CD4-positive, alpha-beta T cell treated with Interleukin-17A for 1 hour (primary cell): Measurements from ENCODE around the gene ASCC1.
"Not testable (repeated sequence)": the region's sequence is repeated elsewhere in the genome, so short reads cannot be mapped to it uniquely, and the experiment has no call there.

Experiments used
- DNase-seq: peaks from one replicate; pipeline ENCODE4 v3.0.0-alpha.2; 2020

Gene ASCC1, protein sequence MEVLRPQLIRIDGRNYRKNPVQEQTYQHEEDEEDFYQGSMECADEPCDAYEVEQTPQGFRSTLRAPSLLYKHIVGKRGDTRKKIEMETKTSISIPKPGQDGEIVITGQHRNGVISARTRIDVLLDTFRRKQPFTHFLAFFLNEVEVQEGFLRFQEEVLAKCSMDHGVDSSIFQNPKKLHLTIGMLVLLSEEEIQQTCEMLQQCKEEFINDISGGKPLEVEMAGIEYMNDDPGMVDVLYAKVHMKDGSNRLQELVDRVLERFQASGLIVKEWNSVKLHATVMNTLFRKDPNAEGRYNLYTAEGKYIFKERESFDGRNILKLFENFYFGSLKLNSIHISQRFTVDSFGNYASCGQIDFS

DNA sequence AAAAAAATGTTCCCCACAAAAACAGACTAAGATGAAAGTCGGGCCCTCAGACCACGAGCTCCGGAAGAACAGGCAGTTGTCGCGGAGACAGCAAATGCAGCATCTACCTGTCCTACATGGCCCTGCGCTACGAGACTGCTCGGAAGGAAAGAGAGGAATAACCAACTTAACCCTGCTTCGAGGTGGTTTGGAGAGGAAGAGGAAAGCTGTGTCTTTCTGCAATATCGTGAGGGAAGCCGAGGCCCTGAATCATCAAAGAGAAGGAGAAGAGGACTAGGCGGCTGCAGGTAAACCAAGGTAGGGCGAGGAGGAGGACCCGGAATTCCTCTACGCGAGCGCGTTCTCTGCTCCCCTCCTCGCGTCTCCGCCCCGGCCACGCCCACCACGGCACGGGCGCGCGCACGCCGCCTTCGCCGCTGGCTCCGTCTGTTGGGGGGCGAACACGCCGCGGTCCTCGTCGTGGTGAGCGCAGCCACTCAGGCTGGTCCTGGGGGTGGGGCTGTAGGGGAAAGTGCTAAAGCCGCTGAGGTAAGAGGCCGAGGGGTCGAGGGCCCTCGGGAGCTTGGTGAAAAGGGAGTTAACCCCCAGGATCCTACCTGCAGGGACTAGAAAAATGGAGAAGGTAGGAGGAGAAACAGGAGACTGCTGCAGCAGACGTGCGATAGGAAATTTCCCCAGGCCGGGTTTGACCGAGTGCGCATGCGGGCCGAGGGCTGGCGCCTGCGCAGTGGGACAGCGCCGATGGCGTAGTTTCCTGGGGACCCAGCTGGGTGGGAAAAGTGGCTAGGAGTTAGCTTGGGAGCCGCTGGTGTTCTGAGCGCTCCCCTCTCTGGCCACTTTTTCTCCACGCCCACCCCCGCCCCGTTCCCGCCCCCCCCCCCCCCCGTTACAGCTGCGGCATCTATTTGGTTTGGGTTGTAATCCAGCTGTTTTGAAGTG is at the start of gene ASCC1, which contains the start of gene ANAPC16:
Gene ASCC1, minus strand, starts transcription at position 666 of the 939 bp plus-strand sequence. CDS start 2,978 bp downstream, outside the sequence.
Gene ANAPC16, plus strand, starts transcription at position 402 of the 939 bp plus-strand sequence. CDS start 7,903 bp downstream, outside the sequence.
- peak; percentile 95 for DNase-seq

DNA sequence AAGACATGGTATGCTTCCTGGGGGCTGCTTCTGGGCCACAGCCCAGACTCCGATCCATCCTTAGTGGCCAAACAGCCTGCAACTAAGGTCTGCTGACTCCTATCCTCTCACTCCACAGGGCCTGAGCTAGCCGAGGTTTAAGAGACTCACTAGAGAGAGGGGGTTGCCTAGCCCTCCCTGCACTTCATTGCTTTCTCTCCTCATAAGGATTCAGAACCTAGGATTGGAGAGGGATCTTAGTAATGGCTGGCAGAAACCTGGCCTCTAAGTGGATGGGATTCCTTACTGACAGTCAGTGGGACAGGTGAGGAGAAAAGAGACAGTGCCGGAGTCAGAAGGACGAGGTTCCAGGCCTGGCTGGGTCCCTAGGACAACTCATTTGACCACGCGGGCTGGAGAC is 49.4 kb upstream of the ASCC1 start:
- DNase-seq: no peak

DNA sequence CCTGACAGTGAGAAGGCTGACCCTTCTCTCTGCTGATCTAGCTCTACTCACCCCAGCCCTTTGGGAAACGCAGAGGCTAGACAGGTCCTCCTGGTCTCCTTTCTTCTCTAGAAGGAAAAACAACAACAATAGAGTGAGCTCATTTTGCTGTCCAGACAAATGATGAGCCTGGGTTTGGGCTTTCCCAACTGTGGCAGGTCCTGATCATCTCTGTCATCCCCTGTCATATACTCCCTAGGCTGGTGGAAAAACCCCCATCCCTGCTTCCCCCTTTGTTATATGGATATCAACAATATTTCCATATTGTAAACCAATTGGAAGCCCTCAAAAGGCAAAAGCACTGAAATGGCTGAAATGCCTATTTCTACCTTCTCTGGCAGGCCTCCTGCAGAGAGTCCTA is 48.5 kb upstream of the ASCC1 start:
- DNase-seq: no peak

DNA sequence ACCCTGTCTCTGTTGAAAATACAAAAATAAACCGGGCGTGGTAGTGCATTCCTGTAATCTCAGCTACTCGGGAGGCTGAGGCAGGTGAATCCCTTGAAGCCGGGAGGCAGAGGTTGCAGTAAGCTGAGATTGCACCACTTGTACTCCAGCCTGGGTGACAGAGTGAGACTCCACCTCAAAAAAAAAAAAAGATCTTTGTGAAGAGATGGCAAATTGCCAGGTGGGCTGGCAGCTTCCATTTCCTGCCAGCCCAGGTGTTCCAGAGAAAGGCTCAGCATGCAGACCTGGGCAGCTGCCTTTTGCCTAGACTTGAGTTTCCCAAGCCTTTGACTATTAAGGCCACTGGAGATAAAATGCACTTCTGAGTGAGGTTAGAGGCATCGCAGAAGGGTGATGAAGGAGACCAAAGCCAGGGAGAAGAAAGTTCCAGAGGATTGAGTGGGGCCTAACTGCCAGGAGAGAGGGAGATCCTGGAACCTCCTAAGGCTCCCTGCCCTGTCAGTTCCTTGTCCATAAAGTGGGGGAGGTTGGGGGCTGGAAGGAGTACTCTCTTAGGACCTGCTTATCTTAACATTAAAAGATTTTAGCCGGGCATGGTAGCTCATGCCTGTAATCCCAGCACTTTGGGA is 47.7 kb upstream of the ASCC1 start:
- DNase-seq: peak; percentile 56

DNA sequence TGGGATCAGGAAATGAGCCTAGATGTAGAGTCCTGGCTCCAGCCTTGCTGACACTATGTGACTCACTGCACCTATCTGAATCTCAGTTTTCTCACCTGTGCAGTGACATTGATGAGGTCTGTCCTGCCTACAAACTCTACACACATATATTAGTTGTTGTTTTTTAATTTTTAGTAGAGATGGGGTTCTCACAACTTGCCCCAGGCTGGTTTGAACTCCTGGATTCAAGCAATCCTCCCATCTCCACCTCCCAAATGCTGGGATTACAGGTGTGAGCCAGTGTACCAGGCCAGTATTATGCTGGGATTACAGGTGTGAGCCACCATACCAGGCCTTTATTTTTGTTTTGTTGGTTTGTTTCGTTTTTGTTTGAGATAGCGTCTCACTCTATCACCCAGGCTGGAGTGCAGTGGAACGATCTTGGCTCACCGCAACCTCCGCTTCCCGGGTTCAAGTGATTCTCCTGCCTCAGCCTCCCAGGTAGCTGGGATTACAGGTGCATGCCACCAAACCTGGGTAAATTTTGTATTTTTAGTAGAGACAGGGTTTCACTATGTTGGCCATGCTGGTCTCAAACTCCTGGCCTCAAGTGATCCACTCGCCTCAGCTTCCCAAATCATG is 45.8 kb upstream of the ASCC1 start:
- no peak for DNase-seq

DNA sequence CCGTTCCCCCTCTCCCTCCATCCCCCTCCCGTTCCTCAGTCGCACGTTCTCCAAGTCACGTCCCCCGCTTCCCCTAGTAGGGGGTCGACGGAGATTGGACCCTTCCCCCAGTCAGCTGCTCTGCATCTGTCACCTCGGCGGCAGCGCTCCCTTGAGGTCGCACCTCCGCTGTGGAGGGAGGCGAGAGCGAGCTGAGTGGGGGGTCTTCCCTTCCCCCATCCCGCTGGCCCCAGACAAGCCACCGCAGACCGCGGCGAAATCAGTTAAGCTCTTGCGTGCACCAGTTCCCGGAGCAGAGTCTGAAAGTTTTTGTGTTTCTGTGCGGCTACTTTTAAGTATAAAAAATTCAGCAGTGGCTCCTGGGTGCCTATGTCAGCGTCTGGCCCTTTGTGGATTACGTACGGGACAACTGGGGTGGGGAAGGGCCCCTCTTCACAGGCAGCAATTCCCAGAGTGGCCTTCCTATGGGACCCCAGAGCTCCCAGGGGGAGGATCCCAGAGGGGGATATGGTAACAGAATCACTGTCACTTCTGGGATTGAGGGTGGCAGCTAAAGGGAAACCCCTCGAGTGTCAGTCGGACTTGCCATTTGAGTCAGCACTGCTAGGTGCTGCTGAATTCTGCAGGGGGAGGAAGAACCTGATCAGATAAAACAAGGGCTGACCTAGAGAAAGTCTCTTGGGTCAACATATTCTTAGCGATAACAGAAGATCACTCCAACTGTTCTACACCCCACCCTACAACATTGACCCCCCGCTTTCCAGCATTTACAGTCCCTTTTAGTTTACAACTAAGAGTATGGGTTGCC is 45.1 kb upstream of the ASCC1 start:
- peak; percentile 58 for DNase-seq

DNA sequence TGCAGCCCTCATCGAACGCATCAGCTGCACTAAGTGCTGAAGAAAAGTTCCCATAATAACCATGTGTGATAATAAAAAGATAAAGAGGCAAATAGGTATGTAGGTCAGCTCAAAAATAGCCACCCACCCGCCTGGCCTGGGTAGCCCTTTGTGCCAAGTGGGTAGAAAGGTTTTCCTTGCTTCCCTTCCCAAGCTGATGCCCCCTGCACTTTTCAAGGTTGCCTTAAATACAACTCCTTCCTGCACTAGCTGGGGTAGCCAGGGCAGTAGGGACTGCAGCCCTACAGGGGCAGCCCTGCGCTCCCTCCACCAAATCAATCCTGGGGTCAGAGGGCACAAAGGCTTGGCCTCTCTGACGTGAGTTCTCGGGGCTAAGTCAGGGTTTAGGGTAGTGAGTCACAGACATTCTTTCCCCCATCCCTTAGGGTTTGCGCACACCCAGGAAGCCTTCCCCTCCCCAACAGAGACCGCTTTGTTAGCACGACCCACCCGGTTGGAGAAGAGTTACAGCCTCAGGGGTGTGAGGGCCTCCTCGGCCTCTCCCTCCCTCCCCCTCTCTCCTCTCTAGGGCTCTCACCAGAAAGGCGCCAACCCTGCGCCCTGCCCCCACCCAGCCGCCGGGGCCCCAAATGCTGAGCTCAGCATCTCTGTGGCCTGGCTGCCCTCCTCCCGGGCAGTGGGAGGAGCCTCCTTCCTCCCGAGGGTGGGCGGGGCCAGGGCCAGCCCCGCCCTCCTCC is 44.3 kb upstream of the ASCC1 start:
- DNase-seq: peak; percentile 89

DNA sequence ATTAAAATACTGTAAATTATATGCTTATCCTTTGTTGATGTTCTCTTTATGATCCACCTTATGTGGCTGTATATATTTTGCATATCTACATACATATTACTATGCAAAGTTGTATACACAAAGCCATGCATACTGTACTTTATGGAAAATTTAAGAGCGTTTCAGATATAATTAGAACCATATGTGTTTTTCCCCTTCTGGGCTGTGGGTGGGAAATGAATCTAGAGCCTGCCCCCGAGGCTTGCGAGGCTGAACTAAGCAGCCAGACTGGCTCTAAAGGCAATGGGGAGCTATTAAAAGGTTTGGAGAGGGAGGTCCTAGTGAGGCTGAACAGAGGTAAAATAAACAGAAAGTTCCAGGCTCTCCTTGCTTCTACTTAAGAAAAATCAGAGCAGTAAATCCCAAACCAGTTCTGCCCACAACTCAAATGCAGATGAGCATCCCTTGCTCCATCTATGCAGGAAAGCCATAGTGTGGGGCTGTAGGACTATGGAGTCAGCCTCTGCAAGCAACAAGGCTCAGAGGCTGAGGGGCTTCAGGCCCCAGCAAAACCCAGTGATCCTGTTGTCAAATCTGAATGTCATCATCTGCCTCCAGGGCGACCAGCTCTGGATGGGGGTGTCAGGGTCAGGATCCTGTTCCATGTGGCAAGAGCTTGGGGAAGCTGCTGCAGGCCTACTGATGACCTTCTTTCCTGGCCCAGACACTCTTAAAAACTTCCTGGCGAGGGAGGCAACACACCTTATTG is 43.6 kb upstream of the ASCC1 start:
- DNase-seq: no peak

DNA sequence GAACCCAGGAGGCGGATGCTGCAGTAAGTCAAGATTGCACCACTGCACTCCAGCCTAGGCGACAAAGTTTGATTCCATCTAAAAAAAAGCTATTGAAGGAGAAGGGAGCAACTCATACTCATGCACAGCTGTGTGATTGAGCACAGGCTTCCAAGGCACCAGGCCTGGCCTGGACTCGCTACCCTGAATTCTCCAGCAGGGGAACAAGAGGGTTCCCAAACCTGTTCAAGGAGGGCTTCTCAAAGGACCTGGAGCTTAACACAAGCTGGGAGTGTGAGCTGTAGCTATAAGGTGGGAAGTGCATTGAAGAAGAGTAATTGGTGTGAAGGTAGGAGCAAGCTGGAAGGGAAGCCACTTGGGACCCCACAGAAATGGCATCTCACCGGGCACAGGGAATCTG is 42.5 kb upstream of the ASCC1 start:
- DNase-seq: no peak

DNA sequence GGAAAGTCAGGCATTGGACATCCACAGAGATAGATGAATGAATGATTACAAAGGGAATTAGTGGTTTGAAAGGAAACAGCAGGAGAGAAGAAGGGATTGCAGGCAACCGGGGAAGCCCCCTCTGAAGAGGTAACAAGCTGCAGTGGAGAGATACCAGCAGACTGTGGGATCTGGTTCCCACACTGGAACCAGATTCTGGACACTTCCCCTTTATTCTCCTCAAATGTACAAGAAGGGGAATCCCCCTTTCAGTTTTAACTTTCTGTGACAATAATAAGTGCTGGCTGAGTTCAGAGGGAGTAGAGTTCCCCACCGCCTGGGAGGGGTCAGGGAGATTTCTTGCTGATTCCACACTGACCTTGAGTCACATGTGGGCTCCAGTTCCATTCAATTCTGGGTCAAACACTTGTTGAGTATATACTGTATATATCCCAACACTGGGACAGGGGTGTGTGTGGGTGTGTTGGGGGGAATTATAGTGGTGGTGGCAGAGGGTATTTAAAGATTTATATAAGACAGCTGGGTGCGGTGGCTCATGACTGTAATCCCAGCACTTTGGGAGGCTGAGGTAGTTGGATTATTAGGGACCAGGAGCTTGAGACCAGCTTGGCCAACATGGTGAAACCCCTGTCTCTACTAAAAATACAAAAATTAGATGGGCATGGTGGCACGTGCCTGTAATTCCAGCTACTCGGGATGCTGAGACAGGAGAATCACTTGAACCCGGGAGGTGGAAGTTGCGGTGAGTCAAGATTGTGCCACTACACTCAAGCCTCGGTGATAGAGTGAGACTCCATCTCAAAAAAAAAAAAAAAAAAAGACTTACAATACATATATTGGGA is 41.2 kb upstream of the ASCC1 start:
- DNase-seq: peak; percentile 35

DNA sequence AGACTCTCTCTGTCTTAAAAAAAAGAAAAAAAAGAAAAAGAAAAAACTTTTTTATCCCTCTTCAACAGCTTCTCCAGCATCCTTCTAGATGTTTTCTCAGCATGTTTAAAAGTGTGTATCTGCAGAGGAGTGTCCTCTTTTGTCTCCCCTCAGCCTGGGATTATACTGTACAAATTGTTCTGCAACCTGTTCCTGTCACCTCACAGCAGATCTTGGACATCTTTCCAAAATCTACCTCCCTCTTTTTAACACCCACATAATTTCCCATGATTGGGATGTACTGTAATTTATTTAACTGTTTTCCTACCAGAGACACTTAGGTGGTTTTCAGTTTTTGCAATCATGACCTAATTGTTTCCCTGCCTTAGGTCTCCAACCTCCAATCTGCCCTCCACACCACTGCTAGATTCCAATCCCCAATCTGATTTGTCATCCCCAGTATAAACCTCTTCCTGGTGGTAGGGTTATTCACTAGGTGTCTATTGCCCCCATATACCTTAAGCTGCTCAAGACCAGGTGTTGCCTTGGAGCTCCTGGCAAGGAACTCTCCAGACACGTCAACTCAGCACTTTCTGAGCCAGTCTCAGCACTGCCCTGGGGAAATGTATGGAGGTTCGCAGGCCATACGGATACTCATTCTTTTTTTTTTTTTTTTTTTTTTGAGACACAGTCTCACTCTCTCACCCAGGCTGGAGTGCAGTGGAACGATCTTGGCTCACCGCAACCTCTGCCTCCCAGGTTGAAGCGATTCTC is 40.1 kb upstream of the ASCC1 start:
- no peak for DNase-seq

DNA sequence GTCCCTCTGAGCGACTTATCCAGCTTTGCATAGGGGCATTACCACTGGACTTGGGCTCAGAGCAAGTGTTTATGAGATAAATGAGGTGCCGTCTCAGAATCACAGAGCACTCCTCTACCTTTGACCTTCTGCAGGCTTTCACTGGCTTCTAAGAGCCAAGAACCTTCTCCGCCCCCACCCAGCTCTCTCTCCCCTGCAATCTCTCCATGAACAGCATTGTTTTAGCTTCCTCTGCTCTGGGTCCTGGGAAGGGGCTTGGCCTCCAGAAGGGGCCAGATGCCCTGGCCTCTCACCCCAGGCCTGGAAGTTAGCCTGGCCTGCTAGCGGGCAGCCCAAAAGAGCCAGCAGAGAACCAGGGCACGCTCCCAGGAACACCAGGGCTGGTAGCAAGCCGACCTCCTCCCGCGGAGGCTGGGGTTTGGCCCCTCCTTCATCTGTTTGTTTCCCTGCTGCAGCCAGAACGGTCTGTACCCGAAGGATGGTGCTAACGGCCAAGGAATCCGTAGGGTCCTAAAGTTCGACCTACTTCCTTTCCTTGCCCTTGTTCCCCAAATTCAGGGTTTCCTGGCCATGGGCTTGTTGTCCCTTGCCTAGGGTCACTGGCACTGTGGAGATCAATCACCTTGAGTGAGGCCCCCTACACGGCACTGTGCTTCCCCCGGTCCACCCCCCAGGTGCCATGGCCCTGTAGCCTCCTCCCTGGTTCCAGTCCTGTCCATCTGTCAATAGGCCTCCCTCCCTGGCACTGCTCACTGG is 38.9 kb upstream of the ASCC1 start:
- peak; percentile 45 for DNase-seq

DNA sequence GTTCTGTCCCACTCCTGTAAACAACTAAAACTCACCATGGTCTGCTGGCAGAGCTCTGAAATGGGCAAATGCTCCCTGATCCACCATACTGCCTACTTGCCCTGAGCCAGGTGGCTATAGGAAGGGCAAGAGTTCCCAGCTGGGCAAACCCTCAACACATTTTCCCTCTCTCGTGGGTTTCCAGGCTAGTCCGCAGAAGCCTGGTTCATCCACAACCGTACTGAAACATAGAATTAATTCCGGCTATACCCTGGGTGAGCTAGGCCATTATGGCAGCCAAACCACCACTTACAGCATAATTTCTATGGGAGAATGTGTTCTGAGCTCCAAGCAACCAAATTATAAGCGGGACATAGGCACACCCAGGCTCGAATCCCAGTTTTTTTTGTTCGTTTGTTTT is 37.5 kb upstream of the ASCC1 start:
- DNase-seq: no peak

DNA sequence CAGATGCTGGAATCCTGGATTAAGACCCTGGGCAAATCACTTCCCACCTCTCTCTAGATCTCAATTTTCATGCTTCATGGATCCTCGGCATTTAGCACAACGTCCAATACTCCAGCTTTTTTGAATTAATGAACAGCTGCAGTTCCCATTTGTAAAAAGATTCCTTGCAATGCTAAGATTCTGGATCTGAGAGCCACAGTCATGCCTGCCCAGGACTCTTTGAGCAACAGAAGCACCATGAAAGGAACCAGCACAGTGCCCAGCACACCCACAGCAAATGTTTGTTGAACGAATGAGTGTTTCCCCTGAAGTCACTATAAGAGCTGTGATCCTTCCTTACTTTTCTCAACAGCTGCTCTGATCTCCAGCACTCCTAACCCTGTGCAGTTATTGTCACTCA is 36.9 kb upstream of the ASCC1 start:
- no peak for DNase-seq

DNA sequence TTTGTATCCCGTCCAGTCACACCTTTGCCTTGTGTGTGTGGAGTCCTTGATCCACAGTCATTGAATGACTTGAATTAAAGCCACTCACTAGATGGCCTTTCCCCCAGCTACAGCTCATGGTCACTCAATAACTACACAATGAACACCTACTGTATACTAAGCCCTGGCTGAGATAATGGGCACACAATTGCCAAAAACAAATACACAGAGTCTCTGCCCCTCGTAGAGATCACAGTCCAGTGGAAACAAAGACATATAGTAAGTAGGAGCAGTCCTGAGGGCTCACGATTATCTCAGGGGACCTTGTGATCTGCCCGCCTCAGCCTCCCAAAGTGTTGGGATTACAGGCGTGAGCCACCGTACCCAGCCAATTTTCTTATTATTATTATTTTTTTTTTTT is 35.6 kb upstream of the ASCC1 start:
- no peak for DNase-seq

DNA sequence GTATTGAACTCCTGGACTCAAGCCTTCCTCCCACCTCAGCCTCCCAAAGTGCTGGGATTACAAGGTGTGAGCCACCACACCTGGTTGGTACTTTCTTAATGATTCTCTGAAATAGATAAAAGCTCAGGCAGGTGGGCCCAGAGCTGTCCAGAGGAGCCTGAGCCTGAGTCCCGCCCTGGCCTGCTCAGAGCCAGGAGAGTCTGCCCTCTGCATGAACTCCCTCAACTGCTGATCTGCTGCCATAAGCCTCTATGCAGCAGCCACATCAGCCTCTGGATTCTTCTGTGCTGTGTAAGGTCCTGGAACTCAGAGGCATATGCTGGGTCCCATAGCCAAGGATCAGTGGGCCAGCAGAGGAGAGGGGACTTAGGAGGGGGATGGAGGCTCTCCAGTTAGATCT is 34.6 kb upstream of the ASCC1 start:
- no peak for DNase-seq

DNA sequence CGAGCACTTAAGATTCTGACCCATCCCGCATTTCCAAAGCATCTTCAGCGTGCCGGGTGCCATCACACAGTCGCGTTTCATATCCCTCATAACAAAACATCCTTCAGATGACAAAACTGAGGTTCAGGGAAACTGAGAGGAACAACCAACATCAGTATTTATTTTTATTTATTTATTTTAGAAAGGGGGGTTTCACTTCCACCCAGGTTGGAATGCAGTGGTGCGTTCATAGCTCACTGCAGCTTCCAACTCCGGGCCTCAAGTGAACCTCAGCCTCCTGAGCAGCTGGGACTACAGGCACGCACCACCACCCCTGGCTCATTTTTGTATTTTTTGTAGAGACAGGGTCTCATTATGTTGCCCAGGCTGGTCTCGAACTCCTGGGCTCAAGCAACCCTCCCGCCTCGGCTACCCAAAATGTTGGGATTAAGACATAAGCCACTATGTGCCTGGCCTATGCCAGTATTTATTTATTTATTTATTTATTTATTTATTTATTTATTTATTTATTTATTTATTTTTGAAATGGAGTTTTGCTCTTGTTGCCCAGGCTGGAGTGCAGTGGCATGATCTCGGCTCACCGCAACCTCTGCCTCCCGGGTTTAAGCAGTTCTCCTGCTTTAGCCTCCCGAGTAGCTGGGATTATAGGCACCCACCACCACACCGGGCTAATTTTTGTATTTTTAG is 33.2 kb upstream of the ASCC1 start:
- not testable (repeated sequence) for DNase-seq
